ENCODE measurements around the gene PMVK.

The PMVK gene

GRCh38 chr1:154878371-154879037, 58.0 kb downstream of the PMVK start:
- peak; percentile 81 for DNase-seq (ENCODE audit: low spot score)

GRCh38 chr1:154877370-154877974, 59.0 kb downstream of the PMVK start:
- DNase-seq (ENCODE audit: low spot score): no peak

- no peak for DNase-seq (ENCODE audit: low spot score)
Measured at GRCh38 chr1:154876842-154877369, 59.6 kb downstream of the PMVK start.
